A549 (cell line): ENCODE data around the gene UBXN2A. TPM values are rescaled to one million over a fixed set of nuclear protein-coding genes. Genes with fewer than 3 reads are reported as not detected.
A peak's percentile ranks its signal among the peaks of the same experiment; 100 is the strongest.

Experiments used
- ATAC-seq, 2 experiments: fragments of 200-7000 bp in 1 of 2; fragments of >200 bp in 1 of 2; cut with Nextera tagmentation in 1 of 2; cut with Tn5 transposase in 1 of 2; 3 replicates each; pipeline versions ENCODE4 v1.8.0 to v1.9.1; 2018 to 2020; ENCODE audit warnings: mild to moderate bottlenecking in 1 of 2, moderate library complexity in 1 of 2
- CTCF ChIA-PET: fragments of 300-600 bp; sonication (Branson Sonifier 250); formaldehyde crosslinking; extraction: SDS; loops from one replicate; lab custom pipeline; 2021; ENCODE audit warnings: antibody characterized with exemption, inconsistent platforms; lab: Yijun Ruan, JAX
- POLR2A ChIA-PET: fragments of 350-600 bp; formaldehyde crosslinking; extraction: SDS; loops from one replicate; lab custom pipeline; 2021; ENCODE audit warnings: antibody characterized with exemption, inconsistent platforms; lab: Yijun Ruan, JAX
- DNase-seq, 2 experiments: peaks; one replicate each; pipeline versions ENCODE4 v3.0.0 to v3.0.0-alpha.2; 2011 to 2016; ENCODE audit warnings: low read depth in 1 of 2, low spot score in 1 of 2
- FAIRE-seq: peaks from 2 replicates; lab custom pipeline; 2011; peaks lifted over from hg19 to GRCh38; lab: Jason Lieb, UNC
- H3K27ac ChIP-seq, 2 experiments: fragments of >200 bp; sonication (Bioruptor Twin); formaldehyde crosslinking; 3 replicates each; pipeline ENCODE4 v1.5.1; 2016 to 2017
- H3K4me1 ChIP-seq: fragments of >200 bp; sonication (Bioruptor Twin); formaldehyde crosslinking; 3 replicates; pipeline ENCODE4 v1.6.1; 2016
- H3K4me2 ChIP-seq: fragments of >200 bp; sonication (Bioruptor Twin); formaldehyde crosslinking; 3 replicates; pipeline ENCODE4 v1.6.1; 2016
- H3K4me3 ChIP-seq: fragments of >200 bp; sonication (Bioruptor Twin); formaldehyde crosslinking; 3 replicates; pipeline ENCODE4 v1.5.1; 2016
- H3K9me3 ChIP-seq: fragments of >200 bp; sonication (Bioruptor Twin); formaldehyde crosslinking; 3 replicates; pipeline ENCODE4 v1.6.1; 2016
- BCL3 ChIP-seq: fragments of >200 bp; sonication (Bioruptor Twin); formaldehyde crosslinking; IDR thresholded peaks from 3 replicates; pipeline ENCODE4 v1.6.1; 2016
- CBX8 ChIP-seq: fragments of 200-600 bp; sonication (generic); IDR thresholded peaks from 2 replicates; pipeline ENCODE4 v1.6.1; 2016
- CEBPB ChIP-seq, 2 experiments: fragments of >200 bp in 1 of 2; sonication (Bioruptor Twin) in 1 of 2; formaldehyde crosslinking in 1 of 2; IDR thresholded peaks; 2 replicates each; pipeline ENCODE4 v1.6.1; 2012 to 2016
- CTCF ChIP-seq: fragments of >200 bp; sonication (Bioruptor Twin); formaldehyde crosslinking; IDR thresholded peaks from 3 replicates; pipeline ENCODE4 v1.5.1; 2016
- EHMT2 ChIP-seq: fragments of 200-600 bp; sonication (generic); IDR thresholded peaks from 2 replicates; pipeline ENCODE4 v1.6.1; 2016; ENCODE audit warnings: antibody characterized with exemption, low read depth, mild to moderate bottlenecking, moderate library complexity
- ELK1 ChIP-seq: fragments of 150-350 bp; IDR thresholded peaks from 2 replicates; pipeline ENCODE4 v1.6.1; 2014; ENCODE audit warnings: low read depth, mild to moderate bottlenecking, low read length
- FOXS1 ChIP-seq: fragments of 250-450 bp; sonication (Bioruptor Pico); IDR thresholded peaks from 2 replicates; pipeline ENCODE4 v1.5.0; 2020; ENCODE audit warnings: mild to moderate bottlenecking, moderate library complexity
- HDAC2 ChIP-seq: fragments of 200-600 bp; sonication (generic); IDR thresholded peaks from 2 replicates; pipeline ENCODE4 v1.6.1; 2016
- JUNB ChIP-seq: fragments of >200 bp; sonication (Bioruptor Twin); formaldehyde crosslinking; IDR thresholded peaks from 2 replicates; pipeline ENCODE4 v1.6.1; 2016
- MAFK ChIP-seq: fragments of 450-650 bp; IDR thresholded peaks from 2 replicates; pipeline ENCODE4 v1.6.1; 2014; ENCODE audit not compliant: partially characterized antibody
- POLR2A ChIP-seq: IDR thresholded peaks from 2 replicates; pipeline ENCODE4 v1.6.1; 2012; ENCODE audit warnings: mild to moderate bottlenecking, low read length
- RAD21 ChIP-seq, 2 experiments: fragments of >200 bp in 1 of 2; sonication (Bioruptor Twin) in 1 of 2; formaldehyde crosslinking in 1 of 2; IDR thresholded peaks in 1 of 2; conservative IDR thresholded peaks in 1 of 2; 2 replicates in 1 of 2; 3 replicates in 1 of 2; pipeline ENCODE4 v1.6.1; 2012 to 2018; ENCODE audit warnings: inconsistent platforms in 1 of 2
- RFX5 ChIP-seq: fragments of 450-650 bp; IDR thresholded peaks from 2 replicates; pipeline ENCODE4 v1.7.1; 2014; ENCODE audit warnings: antibody characterized with exemption, mild to moderate bottlenecking, moderate library complexity
- SMC3 ChIP-seq: fragments of >200 bp; sonication (Bioruptor Twin); formaldehyde crosslinking; IDR thresholded peaks from 3 replicates; pipeline ENCODE4 v1.6.1; 2018; ENCODE audit warnings: inconsistent platforms
- TFCP2L1 ChIP-seq: fragments of 250-450 bp; sonication (Bioruptor Pico); IDR thresholded peaks from 2 replicates; pipeline ENCODE4 v1.5.0; 2021; ENCODE audit warnings: mild to moderate bottlenecking
- USF2 ChIP-seq: fragments of 450-650 bp; IDR thresholded peaks from 2 replicates; pipeline ENCODE4 v1.6.1; 2014; ENCODE audit warnings: antibody characterized with exemption
- ZC3H11A ChIP-seq: fragments of 450-650 bp; IDR thresholded peaks from 2 replicates; pipeline ENCODE4 v1.6.1; 2014; ENCODE audit warnings: antibody characterized with exemption, mild to moderate bottlenecking
- ZFP36 ChIP-seq: fragments of 450-650 bp; IDR thresholded peaks from 2 replicates; pipeline ENCODE4 v1.6.1; 2014; ENCODE audit warnings: borderline replicate concordance; ENCODE audit not compliant: partially characterized antibody
- ZSCAN20 ChIP-seq: fragments of 250-450 bp; sonication (Bioruptor Pico); IDR thresholded peaks from 2 replicates; pipeline ENCODE4 v1.8.0; 2022; ENCODE audit warnings: mild to moderate bottlenecking, moderate library complexity
- WGBS: methylation state at CpG from one replicate; pipeline ENCODE4 v1.1.6; 2017; ENCODE audit errors: missing lambda C conversion rate; 5-methylcytosine and 5-hydroxymethylcytosine counted together
- polyA plus RNA-seq, 4 experiments: library from polyadenylated mRNA; depleted of rRNA in 3 of 4; stranded (reverse); fragments of >200 nt; fragmentation: RNase III in 1 of 4; extraction: RNeasy Plus Mini Kit Qiagen cat#74134 plus additional on column Dnase treatment in 1 of 4; gene quantifications; 2 replicates in 3 of 4; 3 replicates in 1 of 4; pipeline ENCODE4 v1.2.3, GENCODE V29; 2011 to 2017

The UBXN2A gene
- polyA plus RNA-seq, 2 of the 4 experiments (the other 2 are of a cell fraction): 13.7 to 25.4 TPM

- DNase-seq (no peak), ATAC-seq (no peak), FAIRE-seq (no peak)
- POLR2A ChIA-PET: no interaction called here
- CTCF ChIA-PET: interaction anchor here (1.1 kb wide), 1 partner anchor 41 kb away, joined by 3 read pairs; the partner anchor contains the start of gene ATAD2B
- no peaks in the 10 kb centered on the region for H3K9me3 ChIP-seq
- H3K4me3 ChIP-seq: no peak overlapping the region
- no peak overlapping the region for H3K27ac ChIP-seq
- no peaks in the 10 kb centered on the region for H3K4me1 ChIP-seq
- no peak overlapping the region for H3K4me2 ChIP-seq
- TF ChIP-seq POLR2A (no peak), TFCP2L1 (CRISPR knock-in tag) (no peak), RFX5 (no peak), JUNB (no peak)
- 89% methylated on average over 4 of the region's 4 CpGs for WGBS
Measured at GRCh38 chr2:23967846-23968245, 27.6 kb downstream of the UBXN2A start.

GRCh38 chr2:23976883-23977282 is 36.6 kb downstream of the UBXN2A start:
- Histone ChIP-seq H3K27ac (no peak overlapping the region), H3K9me3 (no peaks in the 10 kb centered on the region), H3K4me3 (no peak overlapping the region), H3K4me2 (no peak overlapping the region), H3K4me1 (no peaks in the 10 kb centered on the region)
- 96% methylated on average over 8 of the region's 8 CpGs for WGBS
- TF ChIP-seq MAFK (peak; percentile 58), USF2 (no peak), CEBPB (IDR thresholded peaks at IDR 0.05) (no peak)
- FAIRE-seq (no peak), ATAC-seq (no peak), DNase-seq (no peak)
- ChIA-PET CTCF (interaction anchor here (1.2 kb wide), 1 partner anchor 108 kb away, joined by 5 read pairs; the partner anchor contains the start of gene TP53I3), POLR2A (interaction anchor here (0.6 kb wide), 1 partner anchor 100 kb away, joined by 3 read pairs; the partner anchor contains the start of gene SF3B6)

- ChIA-PET POLR2A (no interaction called here), CTCF (interaction anchor here (1.3 to 1.6 kb wide), 2 partner anchors 12 to 33 kb away, joined by 3 to 4 read pairs; no protein-coding TSS in a partner anchor)
- Histone ChIP-seq H3K4me2 (no peak overlapping the region), H3K9me3 (no peaks in the 10 kb centered on the region), H3K27ac (no peak overlapping the region), H3K4me3 (no peak overlapping the region), H3K4me1 (peaks cover 10% of the 10 kb centered on the region)
- FAIRE-seq (peak; percentile 89), DNase-seq (peak; percentile 48 to 53), ATAC-seq (peak; percentile 83 to 87)
- WGBS: 38% methylated on average over 2 of the region's 2 CpGs
- peak; percentile 86 for TF ChIP-seq CTCF
- TF ChIP-seq BCL3: no peak
- TF ChIP-seq HDAC2: no peak
- no peak for TF ChIP-seq ZC3H11A
- TF ChIP-seq USF2: no peak
- TF ChIP-seq ZSCAN20 (CRISPR knock-in tag): no peak
- no peak for TF ChIP-seq ELK1
- TF ChIP-seq CBX8: no peak
- TF ChIP-seq CEBPB (IDR thresholded peaks at IDR 0.05): no peak
- TF ChIP-seq ZFP36: no peak
- no peak for TF ChIP-seq EHMT2
- TF ChIP-seq SMC3: peak; percentile 81
- peak; percentile 80 to 85 for TF ChIP-seq RAD21 (conservative IDR thresholded peaks at IDR 0.05 in 1 of 2, IDR thresholded peaks at IDR 0.05 in 1 of 2)
- TF ChIP-seq FOXS1 (CRISPR knock-in tag): no peak
Measured at GRCh38 chr2:23988371-23988770, 48.1 kb downstream of the UBXN2A start.
